HG03378 (cell line): Measurements from ENCODE around the gene ZNF211.

Source experiments
- ATAC-seq: cut with Tn5 transposase; IDR thresholded peaks from one replicate; pipeline ENCODE4 v1.9.1; 2021; ENCODE audit warnings: mild to moderate bottlenecking, moderate library complexity; ENCODE audit not compliant: unreplicated experiment

ZNF211 gene

GRCh38 chr19:57655443-57655842, 22.5 kb downstream of the ZNF211 start:
- no peak for ATAC-seq

DNA sequence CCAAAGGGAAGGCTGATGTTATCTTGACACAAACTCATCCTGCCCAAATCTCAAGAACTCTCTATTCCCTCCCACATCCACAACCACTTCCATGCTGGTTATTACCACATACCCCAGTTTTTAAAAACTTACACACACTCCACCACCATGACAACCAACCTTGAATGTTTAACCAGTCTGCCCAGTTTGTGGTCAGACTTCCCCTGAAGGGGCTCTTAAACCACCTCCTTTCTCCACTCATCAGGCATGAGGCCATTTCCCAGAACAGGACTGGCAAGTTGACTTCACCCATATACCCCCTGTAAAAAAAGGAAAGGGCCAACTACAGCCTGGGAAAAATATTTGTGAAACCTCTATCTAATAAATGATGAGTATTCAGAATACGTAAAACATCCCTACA, 23.4 kb downstream of the ZNF211 start:
- no peak for ATAC-seq

GRCh38 chr19:57664269-57665127, 31.5 kb downstream of the ZNF211 start:
- no peak for ATAC-seq

DNA sequence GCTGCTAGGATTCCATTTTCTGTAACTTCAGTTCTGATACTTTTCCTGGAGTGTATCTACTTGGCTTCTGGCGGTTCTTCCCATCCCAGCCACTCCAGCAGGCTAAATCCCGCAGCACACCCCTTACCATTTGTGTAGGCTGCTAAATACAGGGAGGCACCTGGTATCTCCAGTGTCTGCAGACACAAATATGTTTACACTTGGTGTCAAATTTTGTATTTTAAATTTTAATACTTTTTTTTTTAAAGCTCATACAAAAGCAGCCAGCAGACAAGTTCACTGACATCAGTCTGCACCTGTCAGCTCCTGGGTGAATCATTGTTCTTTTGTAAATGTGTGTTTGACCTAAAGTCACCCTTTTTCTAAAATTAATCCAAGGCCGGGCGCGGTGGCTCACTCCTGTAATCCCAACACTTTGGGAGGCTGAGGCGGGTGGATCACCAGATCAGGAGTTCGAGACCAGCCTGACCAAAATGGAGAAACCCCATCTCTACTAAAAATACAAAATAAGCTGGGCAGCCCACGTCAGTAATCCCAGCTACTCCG, 32.4 kb downstream of the ZNF211 start:
- ATAC-seq = no peak

DNA sequence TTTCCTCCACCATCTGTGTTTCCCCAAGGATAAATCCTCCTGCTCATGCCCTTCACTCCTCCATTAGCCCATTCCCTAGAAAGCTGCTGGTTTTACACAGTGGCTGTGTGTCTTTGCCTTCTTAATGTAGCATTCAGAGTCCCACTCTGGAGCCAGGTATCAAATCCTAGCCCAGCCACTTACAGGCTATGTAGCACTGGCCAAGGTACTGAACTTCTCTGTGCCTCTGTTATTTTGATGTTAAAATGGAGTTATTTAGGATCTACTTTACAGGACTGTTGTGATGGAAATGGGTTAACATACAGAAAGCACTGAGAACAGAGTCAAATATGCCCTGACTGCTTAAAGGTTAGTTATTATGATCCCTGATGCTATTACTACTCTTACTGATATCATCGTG, 34.3 kb downstream of the ZNF211 start:
- no peak for ATAC-seq

GRCh38 chr19:57668635-57669034, 35.7 kb downstream of the ZNF211 start, which contains the start of gene ZSCAN4:
ZSCAN4 (plus strand) TSS chr19:57668935; CDS start chr19:57676146, 7,211 bp downstream.
- no peak for ATAC-seq

GRCh38 chr19:57671124-57671895, 38.3 kb downstream of the ZNF211 start:
- no peak for ATAC-seq

DNA sequence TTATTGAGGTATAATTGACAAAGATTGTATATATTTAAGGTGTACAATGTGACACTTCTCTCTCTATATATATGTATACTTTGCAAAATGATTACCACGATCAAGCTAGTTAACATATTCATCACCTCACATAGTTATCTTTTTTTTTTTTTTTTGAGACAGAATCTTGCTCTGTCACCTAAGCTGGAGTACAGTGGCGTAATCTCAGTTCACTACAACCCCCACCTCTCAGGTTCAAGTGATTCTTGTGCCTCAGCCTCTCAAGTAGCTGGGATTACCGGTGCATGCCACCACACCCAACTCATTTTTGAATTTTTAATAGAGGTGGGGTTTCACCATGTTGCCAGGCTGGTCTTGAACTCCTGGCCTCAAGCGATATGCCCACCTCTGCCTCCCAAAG, 39.5 kb downstream of the ZNF211 start:
- ATAC-seq = no peak

GRCh38 chr19:57675881-57676280, 42.9 kb downstream of the ZNF211 start:
- no peak for ATAC-seq

GRCh38 chr19:57682226-57682766, 49.3 kb downstream of the ZNF211 start:
- no peak for ATAC-seq

GRCh38 chr19:57686727-57687126, 53.8 kb downstream of the ZNF211 start:
- no peak for ATAC-seq

GRCh38 chr19:57687363-57688010, 54.5 kb downstream of the ZNF211 start:
- ATAC-seq = no peak

GRCh38 chr19:57688011-57688763, 55.2 kb downstream of the ZNF211 start:
- ATAC-seq = no peak

GRCh38 chr19:57689750-57690149, 56.8 kb downstream of the ZNF211 start:
- no peak for ATAC-seq
